Right lobe of liver (tissue), 4 donors: ENCODE data around the gene IL1RAPL1.

Experiments
- POLR2A ChIP-seq: fragments of 450-650 bp; IDR thresholded peaks from one replicate; pipeline ENCODE4 v1.6.1; 2017; ENCODE audit warnings: antibody characterized with exemption, mild to moderate bottlenecking
- TF ChIP-seq, protein P1 (sequence below), 4 donors: fragments of 200-600 bp in 3 of 4; fragments of 450-650 bp in 1 of 4; IDR thresholded peaks; one replicate each; pipeline versions ENCODE4 v1.5.1 to v1.8.0; 2016 to 2022; ENCODE audit warnings: antibody characterized with exemption in 4 of 4, mild to moderate bottlenecking in 2 of 4
- donor health status: DM: no; HTN: no; CAD: no.
- donor health status: DM: no; HTN: no; CAD: no.
- donor health status: DM: no; HTN: yes; CAD: no.

DNA sequence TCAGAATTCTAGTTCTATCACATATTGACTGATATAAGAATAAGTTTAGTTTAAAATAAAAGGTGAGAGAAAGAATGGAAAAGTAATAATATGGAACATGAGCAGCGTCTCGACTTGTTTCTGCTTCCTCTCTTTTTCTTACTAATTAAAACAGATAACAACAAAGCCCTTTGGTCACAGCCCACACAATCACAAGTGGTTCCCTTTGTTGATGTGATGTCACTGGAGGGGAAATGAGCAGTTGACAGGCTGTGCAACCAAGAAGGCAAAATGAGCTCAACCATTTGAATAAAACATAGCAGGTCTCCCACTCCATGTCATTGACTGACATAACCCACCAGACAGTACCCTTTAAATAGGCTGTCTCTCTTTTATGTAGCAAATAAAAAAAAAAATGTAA is 1285.6 kb downstream of the IL1RAPL1 start:
- TF ChIP-seq, protein P1, sequence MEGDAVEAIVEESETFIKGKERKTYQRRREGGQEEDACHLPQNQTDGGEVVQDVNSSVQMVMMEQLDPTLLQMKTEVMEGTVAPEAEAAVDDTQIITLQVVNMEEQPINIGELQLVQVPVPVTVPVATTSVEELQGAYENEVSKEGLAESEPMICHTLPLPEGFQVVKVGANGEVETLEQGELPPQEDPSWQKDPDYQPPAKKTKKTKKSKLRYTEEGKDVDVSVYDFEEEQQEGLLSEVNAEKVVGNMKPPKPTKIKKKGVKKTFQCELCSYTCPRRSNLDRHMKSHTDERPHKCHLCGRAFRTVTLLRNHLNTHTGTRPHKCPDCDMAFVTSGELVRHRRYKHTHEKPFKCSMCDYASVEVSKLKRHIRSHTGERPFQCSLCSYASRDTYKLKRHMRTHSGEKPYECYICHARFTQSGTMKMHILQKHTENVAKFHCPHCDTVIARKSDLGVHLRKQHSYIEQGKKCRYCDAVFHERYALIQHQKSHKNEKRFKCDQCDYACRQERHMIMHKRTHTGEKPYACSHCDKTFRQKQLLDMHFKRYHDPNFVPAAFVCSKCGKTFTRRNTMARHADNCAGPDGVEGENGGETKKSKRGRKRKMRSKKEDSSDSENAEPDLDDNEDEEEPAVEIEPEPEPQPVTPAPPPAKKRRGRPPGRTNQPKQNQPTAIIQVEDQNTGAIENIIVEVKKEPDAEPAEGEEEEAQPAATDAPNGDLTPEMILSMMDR (IDR thresholded peaks at IDR 0.05): no peak
- no peak for TF ChIP-seq POLR2A
